CD4-positive, alpha-beta T cell treated with Interferon gamma for 1 hour (primary cell): ENCODE data around the gene SPTBN5.

ENCODE experiments used
- DNase-seq: peaks from one replicate; pipeline ENCODE4 v3.0.0-alpha.2; 2020

SPTBN5 gene

DNA sequence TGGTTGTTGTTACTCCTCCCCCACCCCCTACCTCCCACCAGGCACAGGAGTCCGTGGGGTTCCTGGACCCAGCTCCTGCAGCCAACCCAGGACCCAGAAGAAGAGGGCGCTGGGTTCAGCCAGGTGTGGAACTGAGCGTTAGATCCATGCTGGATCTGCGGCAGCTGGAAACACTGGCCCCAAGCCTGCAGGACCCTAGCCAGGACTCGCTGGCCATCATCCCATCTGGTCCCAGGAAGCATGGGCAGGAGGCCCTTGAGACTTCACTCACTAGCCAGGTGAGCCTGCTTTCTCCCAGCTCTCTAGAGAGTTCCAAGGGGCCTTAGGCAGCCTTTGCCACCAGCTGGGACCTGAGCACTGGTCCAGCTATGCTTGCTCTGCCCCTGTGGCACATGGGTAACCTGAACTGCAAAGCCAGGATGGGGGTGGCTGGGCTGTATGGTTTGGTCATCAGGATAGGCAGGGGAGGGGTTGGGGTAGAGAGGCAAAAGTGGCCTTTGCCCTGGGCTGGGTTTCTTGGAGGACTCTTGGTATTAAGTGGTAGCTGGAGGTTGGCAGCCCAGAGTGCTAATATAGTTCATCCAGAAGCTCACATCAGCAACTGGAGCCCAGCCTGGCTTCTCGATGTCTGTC lies 72.9 kb downstream of the SPTBN5 start:
- DNase-seq, result no peak

- DNase-seq, result no peak
Measured at GRCh38 chr15:41819455-41820050, 74.3 kb downstream of the SPTBN5 start.

- no peak for DNase-seq
Measured at GRCh38 chr15:41817781-41818180, 76.1 kb downstream of the SPTBN5 start.

DNA sequence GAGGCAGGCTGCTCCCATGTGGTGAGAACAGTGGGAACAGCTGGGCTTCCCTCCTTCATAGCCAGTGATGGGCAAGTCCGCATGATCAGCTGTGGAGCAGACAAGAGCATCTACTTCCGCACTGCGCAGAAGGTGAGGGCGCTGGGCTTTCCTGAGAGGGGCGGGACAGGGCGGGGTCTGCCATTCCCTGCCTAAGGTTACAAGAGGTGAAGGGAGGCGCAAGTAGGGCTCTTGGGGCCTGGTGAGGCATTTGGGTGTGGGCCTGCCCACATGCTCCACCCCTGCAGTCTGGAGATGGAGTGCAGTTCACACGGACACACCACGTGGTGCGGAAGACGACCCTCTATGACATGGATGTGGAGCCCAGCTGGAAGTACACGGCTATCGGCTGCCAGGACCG lies 76.5 kb downstream of the SPTBN5 start:
- no peak for DNase-seq

DNA sequence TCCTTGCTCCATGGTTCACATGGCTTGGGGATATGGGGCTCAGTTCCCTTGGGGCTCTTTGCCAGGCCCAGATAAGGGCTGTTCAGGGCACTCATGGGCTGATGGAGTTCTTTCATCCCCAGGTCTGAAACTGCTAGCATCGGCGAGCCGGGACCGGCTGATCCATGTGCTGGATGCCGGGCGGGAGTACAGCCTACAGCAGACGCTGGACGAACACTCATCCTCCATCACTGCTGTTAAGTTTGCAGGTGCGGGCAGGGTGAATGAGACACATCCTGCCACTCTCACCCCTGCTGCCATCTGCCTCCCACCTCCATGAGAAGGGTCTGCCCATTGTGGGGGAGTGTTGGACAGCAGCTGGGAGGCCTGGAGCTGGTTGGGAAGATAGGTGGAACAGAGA lies 77.1 kb downstream of the SPTBN5 start:
- no peak for DNase-seq

GRCh38 chr15:41814534-41814933 lies 79.3 kb downstream of the SPTBN5 start:
- no peak for DNase-seq

DNA sequence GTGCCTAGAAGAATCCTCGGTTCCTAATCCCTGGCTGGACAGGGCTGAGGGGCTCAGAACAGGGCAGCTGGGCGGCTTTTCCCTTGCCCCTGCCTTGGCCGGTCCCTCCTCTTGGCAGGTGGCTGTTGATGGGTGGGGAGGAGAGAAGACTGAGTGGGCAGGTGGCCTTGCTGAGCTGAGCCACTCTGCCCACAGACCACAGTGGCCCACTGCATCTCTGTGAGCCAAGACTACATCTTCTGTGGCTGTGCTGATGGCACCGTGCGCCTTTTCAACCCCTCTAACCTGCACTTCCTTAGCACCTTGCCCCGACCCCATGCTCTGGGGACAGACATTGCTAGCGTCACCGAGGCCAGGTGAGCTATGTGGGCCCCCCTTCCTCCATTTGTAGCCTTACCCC lies 80.4 kb downstream of the SPTBN5 start:
- no peak for DNase-seq

DNA sequence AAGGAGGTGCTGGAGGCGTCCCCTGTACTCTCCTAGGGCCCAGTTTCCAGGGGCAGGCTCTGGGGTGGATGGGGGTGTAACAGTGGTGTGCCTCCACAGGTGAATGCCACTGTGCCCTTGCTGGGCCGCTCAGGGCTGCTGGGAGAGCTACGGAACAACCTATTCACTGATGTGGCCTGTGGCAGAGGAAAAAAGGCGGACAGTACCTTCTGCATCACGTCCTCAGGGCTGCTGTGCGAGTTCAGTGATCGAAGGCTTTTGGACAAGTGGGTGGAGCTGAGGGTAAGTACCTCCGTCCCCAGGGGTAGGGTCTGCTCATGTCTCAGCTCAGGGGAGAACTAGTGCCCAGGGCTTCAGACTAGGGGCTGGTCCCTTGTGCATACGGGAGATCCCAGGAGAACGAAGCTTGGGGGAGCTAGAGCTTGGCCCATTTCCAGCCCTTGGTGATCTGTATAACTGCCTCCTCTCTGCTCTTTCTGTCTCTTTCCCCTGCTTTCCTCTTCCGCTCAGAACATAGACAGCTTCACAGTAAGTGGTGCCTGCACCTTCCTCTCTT lies 81.0 kb downstream of the SPTBN5 start:
- DNase-seq, result no peak

DNA sequence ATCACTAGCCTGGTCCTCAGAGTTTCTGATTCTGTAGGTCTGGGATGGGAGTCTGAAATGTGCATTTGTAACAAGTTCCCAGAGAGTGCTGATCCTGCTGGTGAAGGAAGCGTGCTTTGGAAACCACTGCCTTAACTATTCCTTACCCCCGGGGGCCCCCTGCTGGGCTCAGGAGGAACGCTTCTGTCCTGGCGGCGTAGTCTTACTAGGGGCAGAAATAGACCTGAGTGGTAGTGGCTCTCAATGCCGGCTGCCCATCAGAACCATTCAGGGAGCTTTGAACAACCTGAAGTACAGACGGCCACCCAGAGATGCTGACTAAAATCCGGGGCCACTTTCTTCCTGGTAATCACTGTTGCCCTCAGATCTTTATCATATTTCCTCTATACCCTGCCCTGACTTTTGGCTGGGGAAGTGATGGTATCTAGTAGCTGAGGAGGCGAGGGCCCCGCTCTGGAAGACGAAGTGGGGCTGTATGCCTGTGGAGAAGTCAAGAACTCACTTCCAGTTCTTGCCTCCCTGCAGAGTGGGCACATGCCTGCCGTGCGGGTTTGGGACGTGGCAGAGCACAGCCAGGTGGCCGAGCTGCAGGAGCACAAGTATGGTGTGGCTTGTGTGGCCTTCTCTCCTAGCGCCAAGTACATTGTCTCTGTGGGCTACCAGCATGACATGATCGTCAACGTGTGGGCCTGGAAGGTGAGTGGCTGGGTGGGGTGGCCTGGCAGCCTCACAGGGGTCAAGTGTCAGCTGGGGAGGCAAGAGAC lies 82.2 kb downstream of the SPTBN5 start:
- peak; percentile 69 for DNase-seq

GRCh38 chr15:41810651-41811431 lies 83.0 kb downstream of the SPTBN5 start:
- no peak for DNase-seq

DNA sequence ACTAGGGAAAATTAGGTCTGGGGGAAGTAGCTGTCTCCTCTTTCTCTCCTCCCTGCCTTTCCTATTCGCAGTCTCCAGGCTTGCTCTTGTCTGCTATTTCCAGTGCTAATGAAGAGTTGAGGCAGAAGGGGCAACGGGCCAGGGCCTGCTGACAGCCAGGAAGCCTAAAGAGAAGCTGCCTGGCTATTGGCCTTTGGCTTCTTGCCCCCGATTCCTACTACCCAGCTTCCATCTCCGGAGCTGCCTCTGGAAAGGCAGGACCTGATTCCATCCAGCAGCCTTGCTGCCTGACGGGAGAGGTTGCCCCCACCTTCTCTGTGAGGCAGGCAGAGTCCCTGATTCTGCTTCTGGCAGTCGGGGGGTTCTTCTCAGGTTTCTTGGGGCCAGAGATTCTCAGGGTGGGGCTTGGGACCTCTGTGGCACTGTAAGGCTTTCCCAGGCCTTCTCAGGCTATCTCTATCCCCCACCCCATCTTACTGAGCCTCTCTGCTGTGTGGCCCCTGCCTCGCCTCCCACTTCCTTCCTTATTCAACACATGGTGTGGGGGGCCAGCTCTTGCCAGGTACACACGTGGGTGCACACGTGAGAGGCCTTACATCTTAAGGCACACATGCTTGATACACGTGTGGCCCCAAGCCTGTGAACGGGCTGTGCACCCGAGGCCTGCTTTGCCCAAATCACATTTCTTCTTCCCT lies 84.2 kb downstream of the SPTBN5 start:
- no peak for DNase-seq

- no peak for DNase-seq
Measured at GRCh38 chr15:41809121-41809520, 84.7 kb downstream of the SPTBN5 start.

- DNase-seq, result no peak
Measured at GRCh38 chr15:41806291-41807181, 87.3 kb downstream of the SPTBN5 start.

- no peak for DNase-seq
Measured at GRCh38 chr15:41805711-41806110, 88.1 kb downstream of the SPTBN5 start.

- no peak for DNase-seq
Measured at GRCh38 chr15:41804916-41805666, 88.8 kb downstream of the SPTBN5 start.

DNA sequence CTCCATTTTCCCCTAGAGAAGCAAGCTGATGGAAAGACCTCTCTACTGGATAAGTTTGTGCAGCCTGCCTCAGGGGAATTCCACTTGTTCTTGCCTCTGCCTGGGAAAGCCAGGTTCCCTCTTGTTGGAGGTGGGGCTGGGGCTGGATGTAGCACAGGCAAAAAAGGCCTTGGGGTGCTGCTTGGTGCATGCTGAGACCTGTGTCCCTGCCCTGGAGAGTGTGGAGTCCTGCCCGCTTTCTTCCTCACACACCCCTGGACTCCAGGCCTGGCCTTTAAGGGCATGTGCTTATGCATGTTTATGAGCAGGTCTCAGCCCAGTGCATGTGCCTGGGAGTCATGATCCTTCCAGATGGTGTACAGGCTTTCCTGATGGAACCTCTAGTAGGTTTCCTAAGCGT lies 89.5 kb downstream of the SPTBN5 start:
- no peak for DNase-seq

DNA sequence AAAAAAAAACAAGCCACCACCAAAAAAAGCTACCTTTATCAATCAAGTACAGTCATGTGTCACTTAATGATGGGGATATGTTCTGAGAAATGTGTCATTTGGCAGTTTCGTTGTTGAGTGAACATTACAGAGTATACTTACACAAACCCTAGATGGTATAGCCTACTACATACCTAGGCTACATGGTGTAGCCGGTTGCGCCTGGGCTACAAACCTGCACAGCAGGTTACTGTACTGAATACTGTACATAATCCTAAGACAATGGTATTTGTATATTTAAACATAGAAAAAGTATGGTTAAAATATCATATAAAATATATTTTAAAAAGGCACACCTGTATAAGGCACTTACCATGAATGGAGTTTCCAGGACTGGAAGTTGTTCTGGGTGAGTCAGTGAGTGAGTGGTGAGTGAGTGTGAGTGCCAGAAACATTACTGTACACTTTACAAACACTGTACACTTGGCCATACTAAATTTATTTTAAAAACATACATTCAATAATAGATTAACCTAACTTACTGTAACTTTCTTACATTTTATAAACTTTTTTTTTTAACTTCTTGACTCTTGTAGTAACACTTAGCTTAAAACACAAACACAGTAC lies 91.9 kb downstream of the SPTBN5 start:
- no peak for DNase-seq

- no peak for DNase-seq
Measured at GRCh38 chr15:41801185-41801584, 92.7 kb downstream of the SPTBN5 start.

DNA sequence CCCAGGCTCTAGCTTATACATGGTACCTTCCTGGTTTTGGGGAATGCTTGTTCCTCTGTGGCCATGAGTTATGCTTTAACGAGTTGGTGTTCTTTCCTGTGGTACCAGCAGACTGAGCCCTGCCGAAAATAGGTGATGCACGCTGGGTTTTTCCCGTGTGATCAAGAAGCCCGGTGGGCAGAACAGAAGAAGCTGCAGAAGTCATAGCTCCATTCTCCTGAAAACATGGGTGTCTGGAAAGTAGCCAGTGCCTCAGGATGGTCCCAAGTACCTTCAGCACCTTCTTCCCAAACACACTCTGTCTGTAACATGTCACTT lies 94.4 kb downstream of the SPTBN5 start:
- DNase-seq, result no peak
